Measurements from ENCODE around the gene CRYGS. TPM values are rescaled to one million over a fixed set of nuclear protein-coding genes. Genes with fewer than 3 reads are reported as not detected.
"Not testable (repeated sequence)": the region's sequence is repeated elsewhere in the genome, so short reads cannot be mapped to it uniquely, and the experiment has no call there.

The CRYGS gene
- total RNA-seq, 1 donor from 2014 or later, result 4.5 TPM

DNA sequence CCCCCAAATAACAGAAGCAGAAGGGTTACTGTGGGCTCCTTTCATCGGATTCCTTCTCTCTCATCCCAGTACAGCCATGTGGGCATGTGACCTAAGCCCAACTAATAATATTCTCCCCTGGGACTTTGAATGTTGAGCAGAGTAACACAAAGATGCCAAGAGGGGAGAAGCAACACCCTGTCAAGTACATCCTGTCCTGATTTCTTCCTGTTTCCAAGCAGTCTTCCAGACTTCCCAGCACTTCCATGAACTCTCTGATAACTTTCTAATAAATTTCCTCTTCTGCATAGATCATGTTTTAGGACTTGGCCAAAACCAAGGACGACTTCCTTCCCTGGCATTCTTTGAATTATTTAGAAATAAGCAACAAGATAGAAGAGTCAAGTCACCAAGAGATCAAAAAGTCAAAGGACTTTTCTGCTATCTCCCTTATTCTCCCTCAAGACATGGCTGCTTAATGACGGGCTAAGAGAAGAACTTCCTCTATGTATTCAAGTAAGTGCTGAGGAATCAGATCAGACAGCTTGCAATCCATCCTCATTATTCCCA is 37.9 kb downstream of the CRYGS start:
- intact Hi-C loops (cut with DNase I), result no loop called here
- no peak for DNase-seq (ENCODE audit: low spot score)
- ATAC-seq, result no peak

DNA sequence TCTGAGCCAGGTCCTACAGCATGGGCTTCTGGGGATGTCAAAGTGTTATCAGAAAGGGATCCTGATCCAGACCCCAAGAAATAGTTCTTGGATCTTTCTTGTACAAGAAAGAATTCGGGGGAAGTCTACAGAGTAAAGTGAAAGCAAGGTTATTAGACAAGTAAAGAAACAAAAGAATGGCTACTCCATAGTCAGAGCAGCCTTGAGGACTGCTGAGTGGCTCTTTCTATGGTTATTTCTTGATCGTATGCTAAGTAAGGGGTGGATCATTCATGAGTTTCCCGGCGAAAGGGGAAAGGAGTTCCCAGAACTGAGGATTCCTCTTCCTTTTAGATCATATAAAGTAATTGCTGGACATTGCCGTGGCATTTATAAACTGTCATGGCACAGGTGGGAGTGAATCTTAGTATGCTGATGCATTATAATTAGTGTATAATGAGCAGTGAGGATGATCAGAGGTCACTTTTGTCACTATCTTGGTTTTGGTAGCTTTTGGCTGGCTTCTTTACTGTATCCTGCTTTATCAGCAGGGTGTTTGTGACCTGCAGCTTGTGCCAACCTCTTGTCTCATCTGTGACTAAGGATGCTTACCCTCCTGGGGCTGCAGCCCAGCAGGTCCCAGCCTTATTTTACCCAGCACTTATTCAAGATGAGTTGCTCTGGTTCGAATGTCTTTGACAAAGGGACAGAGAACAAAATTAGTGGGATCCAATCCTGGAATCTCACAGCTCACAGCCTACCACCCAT is 41.0 kb downstream of the CRYGS start:
- intact Hi-C loops (cut with DNase I), result no loop called here
- DNase-seq (ENCODE audit: low spot score) (no peak), ATAC-seq (no peak)

DNA sequence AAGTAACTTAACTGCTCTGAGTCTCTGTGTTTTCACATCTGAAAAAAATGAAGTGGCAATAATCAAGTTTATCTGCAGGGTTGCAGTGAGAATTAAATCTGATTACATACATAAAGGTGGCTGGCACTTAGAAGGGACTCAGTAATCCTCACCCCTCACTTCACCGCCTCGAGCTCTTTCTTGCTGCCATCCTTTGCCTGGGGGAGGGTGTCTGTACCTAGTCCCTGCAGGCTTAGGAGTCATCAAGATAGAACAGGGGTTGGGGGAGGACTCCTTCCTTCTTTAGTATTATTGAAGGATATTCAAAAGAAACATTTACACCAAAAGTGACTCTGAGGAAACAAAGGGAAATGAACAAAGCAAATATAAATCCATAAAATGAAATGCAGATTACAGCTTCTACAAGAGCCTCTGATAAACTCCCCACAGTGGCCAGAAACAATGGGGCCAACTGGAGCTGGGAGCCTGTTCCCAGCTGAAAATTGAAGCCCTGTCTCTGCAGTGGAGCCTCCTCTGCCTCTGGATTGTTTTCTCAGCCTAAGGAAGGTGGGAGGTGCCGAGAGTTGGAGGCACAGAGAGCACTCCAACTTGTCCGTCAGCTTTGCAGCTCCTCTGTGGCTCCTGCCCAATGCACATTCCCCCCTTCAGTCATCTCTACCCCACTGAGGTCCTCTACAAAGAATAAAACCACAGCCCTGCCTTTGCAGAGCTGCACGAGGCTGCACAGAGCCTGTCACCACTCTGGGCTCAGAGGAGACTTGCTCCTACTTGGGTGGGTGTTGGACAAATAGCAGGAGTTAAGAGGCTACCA is 41.8 kb downstream of the CRYGS start:
- intact Hi-C loops (cut with DNase I), result no loop called here
- no peak for DNase-seq (ENCODE audit: low spot score)
- ATAC-seq, result no peak

DNA sequence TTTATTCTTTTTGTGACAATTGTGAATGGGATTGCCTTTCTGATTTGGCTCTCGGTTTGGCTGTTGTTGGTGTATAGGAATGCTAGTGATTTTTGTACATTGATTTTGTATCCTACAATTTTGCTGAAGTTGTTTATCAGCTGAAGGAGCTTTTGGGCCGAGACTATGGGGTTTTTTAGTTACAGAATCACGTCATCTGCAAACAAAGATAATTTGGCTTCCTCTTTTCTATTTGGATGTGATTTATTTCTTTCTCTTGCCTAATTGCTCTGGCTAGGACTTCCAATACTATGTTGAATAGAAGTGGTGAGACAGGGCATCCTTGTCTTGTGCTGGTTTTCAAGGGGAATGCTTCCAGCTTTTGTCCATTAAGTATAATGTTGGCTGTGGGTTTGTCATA is 44.2 kb downstream of the CRYGS start:
- DNase-seq (ENCODE audit: low spot score); intact Hi-C loops (cut with DNase I); ATAC-seq: not testable (repeated sequence)

DNA sequence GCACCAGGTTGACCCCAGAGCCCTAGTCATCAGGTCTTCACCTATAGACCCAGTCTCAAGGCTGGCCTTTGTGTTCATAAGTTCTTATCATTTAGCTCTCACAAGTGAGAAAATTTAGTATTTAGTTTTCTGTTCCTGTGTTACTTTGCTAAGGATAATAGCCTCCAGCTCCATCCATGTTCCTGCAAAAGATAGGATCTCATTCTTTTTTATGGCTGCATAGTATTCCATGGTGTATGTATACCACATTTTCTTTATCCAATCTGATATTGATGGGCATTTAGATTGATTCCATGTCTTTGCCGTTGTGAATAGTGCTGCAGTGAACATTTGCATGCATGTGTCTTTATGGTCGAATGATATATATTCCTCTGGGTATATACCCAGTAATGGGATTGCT is 46.2 kb downstream of the CRYGS start:
- ATAC-seq; intact Hi-C loops (cut with DNase I); DNase-seq (ENCODE audit: low spot score): not testable (repeated sequence)

DNA sequence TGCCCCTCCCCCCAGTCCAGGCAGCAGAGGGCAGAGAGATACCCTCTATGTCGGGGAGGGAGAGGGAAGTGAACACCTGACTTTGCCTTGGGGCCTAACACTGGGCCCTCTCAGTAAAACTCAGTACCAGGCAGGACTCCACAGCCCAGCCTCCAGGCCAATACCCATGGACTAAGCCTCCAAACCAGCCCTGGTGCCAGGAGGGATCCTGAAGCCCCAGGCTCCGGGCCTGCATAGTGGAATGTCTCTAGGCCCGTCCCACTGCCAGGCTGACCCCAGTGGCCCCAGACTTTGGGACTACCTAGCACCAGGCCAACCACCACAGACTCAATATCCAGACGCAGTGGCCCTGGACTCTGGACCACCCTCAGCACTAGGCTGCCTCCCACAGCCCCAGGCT is 46.6 kb downstream of the CRYGS start:
- DNase-seq (ENCODE audit: low spot score), result no peak
- ATAC-seq, result no peak
- intact Hi-C loops (cut with DNase I), result no loop called here

DNA sequence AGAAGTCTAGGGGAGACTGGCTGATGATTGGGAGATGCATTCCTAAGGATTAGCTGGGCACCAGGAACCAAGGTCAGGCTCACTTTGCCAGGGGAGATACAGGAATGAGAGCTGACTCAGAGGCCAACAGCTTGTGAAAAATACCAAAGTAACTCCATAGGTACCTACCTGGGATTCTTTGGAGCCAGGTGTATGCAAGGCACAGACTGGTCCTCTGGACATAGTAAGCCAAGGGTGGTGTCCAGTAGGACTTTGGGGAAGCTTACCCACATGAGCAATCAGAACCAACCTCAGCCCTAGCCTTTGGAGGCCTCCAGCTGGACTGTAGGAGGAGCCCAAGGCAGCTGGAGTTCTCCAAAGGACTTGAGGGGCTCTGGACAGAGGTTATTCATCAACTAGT is 47.5 kb downstream of the CRYGS start:
- intact Hi-C loops (cut with DNase I), result no loop called here
- no peak for DNase-seq (ENCODE audit: low spot score)
- ATAC-seq, result no peak

DNA sequence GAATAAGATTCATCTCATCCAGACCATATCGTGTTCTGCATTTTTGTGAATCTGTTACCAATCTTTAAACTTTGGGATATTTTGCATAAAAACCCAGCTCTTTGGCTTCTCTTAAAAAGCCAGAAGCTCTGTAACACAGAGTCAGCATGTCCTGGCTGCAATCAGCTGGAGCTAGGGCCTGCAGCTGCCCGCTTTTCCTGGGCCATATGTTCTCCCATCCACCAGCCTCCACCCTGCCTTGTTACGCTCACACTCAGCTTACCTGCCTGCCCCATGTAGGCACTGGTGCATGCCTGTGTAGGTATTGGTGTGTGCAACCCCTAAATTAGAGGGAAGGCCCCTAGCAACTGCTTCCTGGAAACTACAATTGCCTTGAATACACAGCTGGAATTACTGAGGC is 48.2 kb downstream of the CRYGS start:
- no peak for ATAC-seq
- no peak for DNase-seq (ENCODE audit: low spot score)
- intact Hi-C loops (cut with DNase I), result no loop called here

DNA sequence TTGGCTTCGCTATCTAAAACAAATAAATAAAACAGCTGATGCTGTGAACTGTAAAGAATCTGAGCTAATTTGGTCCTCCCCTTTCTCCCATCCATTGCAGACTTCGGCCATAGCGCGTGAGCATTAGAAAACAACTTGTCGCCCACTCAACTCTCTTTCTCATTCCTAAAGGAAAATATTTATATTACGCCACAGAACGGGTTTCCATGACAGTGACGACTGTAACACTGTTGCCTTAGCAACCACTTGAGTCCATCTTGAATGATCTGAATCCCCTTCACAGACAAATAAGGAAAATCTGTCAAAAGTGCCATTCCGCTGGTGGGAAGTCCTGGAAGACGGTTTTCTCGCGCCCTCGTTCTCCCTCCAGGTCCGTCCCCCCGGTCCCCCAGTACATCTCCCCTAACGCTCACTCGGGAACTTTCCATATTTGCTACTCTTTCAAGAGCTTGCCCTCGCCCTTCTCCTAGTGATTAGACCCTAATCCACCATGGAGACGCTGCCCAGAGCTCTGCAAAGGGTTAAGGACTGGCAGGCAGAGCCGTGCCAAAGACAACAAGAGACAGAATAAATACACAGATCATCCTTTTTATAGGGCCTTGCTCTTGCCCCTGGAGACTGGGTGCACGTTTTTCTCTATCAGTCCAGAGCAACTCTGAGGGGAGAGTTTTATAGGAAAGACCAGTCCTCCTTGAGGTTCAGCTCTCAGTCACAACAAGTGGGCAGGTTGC is 50.5 kb downstream of the CRYGS start:
- DNase-seq (ENCODE audit: low spot score) (no peak), ATAC-seq (no peak)
- intact Hi-C loops (cut with DNase I), result no loop called here

DNA sequence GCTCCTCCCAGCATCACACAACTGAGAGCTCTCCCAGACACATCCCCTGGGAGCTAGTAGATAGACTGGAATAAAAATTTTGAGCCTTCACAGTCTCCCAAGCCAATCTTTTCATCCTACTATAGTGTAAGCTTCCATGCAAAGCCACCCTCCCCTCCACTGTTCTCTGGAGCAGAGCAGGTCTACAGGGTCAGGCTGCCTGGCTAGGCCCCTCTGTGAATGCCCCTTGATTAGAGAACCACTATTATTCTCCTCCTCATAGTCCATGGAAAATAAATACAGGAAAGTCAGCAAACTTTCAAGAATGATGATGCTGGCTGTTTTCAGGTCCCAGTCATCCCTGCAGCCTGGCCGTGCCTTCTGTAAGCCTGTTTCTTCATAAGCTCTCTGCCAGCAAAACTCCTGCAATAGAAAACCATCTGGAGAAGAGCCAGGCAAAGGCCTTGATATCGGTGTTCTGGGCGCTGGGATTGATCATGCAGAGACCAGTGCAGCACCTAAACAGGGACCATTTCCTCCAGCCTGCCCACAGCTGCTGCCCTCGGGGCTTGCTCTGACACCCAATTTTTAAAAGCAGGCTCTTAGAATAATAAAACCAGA is 51.7 kb downstream of the CRYGS start:
- DNase-seq (ENCODE audit: low spot score), result no peak
- no peak for ATAC-seq
- intact Hi-C loops (cut with DNase I), result no loop called here

DNA sequence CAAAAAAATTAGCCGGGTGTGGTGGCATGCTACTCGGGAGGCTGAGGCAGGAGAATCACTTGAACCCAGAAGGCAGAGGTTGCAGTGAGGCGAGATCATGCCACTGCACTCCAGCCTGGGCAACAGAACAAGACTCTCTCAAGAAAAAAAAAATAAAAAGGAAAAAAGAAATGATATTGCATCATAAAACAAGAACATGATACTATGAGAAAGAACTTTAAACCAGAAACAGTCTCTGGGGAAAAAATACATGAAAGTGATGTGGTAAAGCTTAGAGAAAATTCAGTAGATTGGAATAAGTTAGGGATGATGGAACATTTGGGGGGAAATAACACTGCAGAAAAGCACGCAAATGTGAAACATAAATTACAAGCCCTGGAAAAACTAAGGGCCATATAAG is 54.7 kb downstream of the CRYGS start:
- DNase-seq (ENCODE audit: low spot score) (no peak), ATAC-seq (no peak)
- intact Hi-C loops (cut with DNase I), result no loop called here

Other genes with a start within 250 kb of the CRYGS start
- gene DGKG, start 182.1 kb downstream of the CRYGS start, total RNA-seq, result 2.1 TPM
- gene TBCCD1, start 23.0 kb upstream of the CRYGS start, total RNA-seq, result 12.9 TPM
- gene DNAJB11, start 26.3 kb upstream of the CRYGS start, total RNA-seq, result 33.3 TPM
- gene AHSG, start 68.7 kb upstream of the CRYGS start, total RNA-seq, result not detected
- not detected for gene FETUB, start 96.0 kb upstream of the CRYGS start, total RNA-seq
- not detected for gene HRG, start 121.6 kb upstream of the CRYGS start, total RNA-seq
- not detected for gene KNG1, start 173.0 kb upstream of the CRYGS start, total RNA-seq
- 359 TPM for gene EIF4A2, start 239.2 kb upstream of the CRYGS start, total RNA-seq

All from sciatic nerve (tissue), 2 donors.